HG02885 (cell line): ENCODE measurements around the gene TOB1.
A peak's percentile ranks its signal among the peaks of the same experiment; 100 is the strongest.

Source experiments
- ATAC-seq: cut with Tn5 transposase; IDR thresholded peaks from one replicate; pipeline ENCODE4 v1.9.1; 2021; ENCODE audit warnings: mild to moderate bottlenecking; ENCODE audit not compliant: unreplicated experiment, poor library complexity

TOB1 gene

GRCh38 chr17:50834429-50835300 is 31.5 kb downstream of the TOB1 start:
- no peak for ATAC-seq

DNA sequence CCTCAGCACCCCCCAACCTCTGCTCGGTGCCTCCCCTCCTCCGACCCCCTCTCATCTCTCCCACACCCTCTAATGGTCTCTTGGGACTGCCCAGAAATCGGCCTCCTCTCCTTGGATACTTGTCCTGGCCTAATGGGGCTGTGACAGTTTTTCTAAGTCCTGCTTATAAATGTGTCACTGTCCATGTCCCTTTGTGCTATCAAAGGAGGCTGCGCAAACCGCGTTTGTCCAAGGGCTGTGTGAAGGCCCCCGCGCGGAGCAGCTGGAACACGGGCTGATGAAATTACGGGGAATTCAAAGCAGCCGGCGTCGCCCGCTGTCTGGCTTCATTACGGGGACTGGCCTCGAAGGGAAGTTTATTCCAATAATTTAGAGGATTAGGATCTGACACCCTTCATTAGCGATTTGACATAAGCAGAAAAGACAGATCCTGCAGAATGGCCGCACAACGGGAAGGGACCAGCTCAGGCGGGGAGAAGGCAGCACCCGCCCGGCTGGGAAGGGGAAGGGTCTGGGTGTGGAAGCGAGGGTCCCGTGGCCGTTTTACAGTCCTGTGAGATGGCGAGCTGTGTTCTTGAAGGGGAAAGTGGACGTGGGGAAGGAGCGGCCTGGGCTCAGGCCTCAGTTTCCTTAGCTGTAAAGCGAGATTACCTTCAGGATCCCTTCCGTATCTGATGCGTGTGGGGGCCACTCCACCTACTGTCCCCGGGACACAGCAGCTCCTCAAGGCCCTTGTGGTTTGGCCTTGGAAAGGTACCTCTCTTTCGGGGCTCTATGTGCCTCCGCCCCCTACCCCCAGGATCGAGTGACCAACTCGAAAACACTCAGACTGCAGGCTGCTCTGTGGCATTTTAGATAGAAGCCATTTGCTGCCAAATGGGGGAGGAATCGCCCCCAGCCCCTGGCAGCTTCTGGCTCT is 32.4 kb downstream of the TOB1 start:
- no peak for ATAC-seq

DNA sequence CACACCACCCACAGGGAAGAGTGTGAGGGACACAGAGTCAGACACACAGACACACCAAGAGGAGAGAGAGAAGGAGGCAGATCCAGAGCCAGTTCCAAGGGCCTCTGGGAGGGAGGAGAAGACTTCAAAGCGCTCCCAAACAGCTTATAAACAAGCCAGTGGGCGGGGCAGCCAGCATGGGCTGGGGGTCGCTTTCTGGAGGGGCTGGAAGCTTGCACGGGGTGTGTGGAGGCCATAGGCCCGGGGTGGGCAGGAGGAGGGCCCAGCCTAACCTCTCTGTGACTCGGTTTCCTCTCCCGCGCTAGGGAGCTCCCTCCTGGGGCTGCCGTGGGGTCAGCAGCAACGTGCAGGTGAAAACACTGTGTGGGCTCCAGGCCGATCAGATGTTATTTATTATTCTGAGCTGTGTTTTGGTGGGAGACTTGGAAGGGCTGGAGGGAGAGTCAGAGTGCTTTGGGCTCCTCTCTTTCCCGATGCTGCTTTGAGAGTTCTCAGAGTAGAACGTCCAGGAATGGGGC is 33.2 kb downstream of the TOB1 start:
- no peak for ATAC-seq

DNA sequence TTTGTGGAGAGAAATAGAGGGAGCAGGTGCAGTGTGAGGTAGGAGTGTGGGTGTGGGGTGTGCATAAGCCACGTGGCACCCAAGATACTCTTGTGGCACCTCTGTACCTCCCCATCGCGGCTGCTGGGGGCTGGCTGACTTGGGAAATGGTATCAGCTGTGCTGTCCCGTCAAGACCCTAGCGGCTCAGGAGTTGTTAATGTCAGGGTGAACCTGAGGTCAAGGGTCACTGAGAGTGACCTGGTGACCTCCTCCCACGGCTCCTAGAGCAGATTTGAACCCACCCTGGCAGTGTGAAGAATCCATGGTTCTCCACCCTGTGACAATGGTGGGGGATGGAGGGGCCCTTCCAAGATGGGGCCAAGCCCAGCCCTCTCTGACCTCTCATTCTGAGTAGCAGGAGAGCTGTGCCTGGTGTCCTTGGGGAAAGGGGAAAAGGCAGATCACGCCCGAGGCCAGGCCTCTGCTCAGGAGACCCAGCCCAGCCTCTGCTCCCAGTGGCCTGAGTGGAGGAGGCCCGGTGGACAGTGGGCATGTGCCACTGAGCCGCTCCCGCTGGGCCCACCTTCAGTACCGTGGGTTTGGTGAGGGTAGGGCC is 33.8 kb downstream of the TOB1 start:
- ATAC-seq: no peak

DNA sequence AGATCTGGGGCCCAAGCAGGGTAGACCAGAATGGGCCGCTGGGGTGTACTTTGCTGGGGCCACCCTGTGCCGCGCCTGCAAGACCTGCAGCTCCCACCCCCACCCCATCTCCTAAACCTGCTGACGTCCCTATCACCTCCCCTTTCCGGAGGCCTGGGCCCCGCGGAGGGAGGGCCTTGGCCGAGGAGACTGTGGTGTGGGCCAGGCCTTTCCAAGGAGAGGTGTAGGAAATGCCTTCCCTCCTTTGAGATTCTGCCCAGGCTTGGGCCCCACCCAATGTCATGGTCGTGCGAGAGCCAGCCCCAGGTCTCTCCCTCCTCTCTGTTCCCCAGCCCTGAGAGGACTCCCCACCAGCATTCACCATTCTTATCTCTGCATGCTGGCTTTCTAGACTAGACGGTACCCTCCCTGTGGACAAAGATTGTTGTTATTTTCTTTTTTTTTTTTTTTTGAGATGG is 34.7 kb downstream of the TOB1 start:
- no peak for ATAC-seq

GRCh38 chr17:50830994-50831393 is 35.2 kb downstream of the TOB1 start:
- no peak for ATAC-seq

- no peak for ATAC-seq
Measured at GRCh38 chr17:50830352-50830751, 35.8 kb downstream of the TOB1 start.

- no peak for ATAC-seq
Measured at GRCh38 chr17:50829332-50829731, 36.8 kb downstream of the TOB1 start.

GRCh38 chr17:50828508-50829170 is 37.5 kb downstream of the TOB1 start:
- ATAC-seq: peak; percentile 87

DNA sequence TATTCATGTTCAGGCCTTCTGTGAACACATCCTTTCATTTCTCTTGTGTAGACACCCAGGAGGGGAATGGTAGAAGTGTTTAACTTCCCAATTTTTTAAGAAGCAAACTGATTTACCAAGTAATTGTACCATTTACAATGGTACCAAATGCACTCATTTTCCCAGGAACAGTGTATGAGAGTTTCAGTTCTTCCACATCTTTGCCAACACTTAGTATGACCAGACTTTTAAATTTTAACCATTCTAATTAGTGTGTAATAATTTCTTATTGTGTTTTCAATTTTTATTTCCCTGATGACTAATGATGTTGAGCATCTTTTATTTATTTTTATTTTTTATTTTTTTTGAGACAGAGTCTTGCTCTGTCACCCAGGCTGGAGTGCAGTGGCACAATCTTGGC is 41.0 kb downstream of the TOB1 start:
- ATAC-seq: no peak

DNA sequence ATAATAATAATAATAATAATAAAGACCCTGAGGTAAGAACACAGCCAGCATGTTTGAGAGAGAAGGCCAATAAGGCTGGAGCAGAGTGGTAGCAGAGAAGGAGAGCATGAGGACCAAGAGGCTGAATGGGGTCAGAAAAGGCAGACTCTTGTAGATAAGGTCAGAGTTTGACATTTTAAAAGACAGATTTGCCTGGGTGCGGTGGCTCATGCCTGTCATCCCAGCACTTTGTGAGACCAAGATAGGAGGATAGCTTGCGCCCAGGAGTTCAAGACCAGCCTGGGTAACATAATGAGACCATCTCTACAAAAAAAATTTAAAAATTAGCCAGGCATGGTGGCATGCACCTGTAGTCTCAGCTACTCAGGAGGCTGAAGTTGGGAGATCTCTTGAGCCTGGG is 41.7 kb downstream of the TOB1 start:
- ATAC-seq: no peak

GRCh38 chr17:50822550-50822949 is 43.6 kb downstream of the TOB1 start:
- no peak for ATAC-seq

GRCh38 chr17:50820651-50821050 is 45.5 kb downstream of the TOB1 start:
- no peak for ATAC-seq

DNA sequence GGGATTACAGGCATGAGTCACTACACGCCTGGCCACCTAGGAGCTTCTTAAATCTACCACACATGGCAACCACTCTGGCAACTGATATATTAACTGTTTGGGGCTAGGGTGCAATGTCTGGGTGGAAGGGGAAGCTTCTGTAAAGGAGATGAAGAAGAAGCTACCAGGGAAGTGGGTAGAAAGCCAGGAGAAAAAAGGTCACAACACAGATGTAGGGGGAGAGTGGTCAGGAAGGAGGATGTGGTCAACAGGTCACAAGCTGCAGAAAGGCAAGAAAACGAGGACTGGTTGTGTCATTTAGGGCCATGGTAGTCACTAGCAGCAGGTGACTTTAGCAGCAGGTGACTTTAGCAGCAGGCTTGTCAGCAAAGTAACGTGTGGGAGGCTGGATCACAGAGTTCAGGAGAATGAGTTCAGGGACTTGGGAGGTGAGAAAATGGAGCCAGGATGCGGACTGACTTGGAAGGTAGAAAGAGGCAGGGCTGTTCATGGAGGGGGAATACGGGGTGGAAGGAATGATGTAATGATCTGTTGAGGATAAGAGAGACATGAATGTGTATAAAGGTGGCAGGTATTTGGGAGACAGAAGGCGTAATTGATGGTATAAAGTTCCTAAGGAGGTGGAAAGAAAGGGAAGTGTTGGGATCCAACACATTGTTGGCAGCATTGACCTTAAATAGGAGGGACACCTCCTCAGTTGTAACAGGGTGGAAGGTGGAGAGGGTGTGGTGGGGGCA is 47.1 kb downstream of the TOB1 start:
- ATAC-seq: no peak

DNA sequence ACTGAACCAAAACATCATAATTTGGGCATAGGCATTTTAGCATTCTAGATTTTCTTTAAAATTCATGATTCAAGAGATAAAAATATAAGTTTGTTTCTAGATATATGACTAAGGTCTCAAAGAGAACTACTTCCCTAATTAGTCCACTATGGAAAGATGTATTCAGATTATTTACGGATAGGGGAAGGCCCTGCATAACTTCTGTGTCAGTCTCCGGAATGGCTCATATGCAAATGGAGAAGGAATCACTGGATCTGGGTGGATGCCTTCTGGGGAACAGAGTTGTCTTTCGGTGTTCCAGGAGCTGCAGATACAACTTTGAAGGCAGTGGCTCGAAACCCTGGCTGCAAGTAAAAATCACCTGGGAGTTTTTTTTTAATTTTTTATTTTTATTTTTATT is 47.9 kb downstream of the TOB1 start:
- ATAC-seq: no peak

GRCh38 chr17:50817838-50818237 is 48.3 kb downstream of the TOB1 start:
- ATAC-seq: no peak

DNA sequence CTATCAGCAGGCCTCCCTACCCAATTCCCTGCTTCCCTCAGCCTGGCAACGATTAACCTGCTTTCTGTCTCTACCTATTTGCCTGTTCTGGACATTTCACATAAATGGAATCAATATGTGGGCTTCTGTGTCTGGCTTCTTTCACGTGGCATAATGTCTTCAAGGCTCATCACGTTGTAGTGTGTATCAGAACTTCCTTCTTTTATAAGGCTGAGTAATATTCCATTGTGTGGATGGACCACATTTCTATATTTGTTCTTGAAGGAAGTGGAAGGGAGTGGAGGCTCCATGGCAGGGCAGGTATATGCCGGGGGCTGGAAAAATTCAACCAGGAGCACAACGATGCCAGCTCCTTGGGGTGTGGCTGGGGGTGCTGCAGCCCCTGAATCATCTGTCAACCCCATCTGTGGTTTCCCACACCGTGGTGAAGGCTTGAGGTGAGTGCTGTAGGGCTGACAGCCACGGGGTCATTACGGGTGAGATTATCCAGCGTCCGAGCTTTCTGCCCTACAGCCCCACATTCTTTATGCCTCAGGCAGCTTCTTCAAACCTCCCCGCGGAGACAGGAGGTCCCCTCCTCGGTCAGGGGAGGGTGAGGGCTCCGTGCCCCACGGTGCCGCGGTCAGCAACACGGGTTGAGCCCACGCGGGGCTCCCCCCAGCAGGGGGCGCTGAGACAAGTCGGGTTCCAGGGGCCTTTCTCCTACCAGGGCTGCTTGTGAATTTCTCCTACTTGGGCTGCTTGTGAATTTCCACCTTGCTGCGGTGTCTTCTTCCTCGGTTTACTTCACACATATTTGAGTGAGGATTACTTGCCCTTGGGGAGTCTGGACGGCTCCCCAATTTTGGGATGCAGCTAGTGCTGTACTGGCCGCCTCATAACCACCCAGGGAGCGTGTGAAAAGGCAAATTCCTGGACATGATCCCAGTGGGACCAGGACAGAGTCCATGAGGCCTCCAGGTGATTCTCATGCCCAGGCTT is 49.1 kb downstream of the TOB1 start:
- no peak for ATAC-seq

DNA sequence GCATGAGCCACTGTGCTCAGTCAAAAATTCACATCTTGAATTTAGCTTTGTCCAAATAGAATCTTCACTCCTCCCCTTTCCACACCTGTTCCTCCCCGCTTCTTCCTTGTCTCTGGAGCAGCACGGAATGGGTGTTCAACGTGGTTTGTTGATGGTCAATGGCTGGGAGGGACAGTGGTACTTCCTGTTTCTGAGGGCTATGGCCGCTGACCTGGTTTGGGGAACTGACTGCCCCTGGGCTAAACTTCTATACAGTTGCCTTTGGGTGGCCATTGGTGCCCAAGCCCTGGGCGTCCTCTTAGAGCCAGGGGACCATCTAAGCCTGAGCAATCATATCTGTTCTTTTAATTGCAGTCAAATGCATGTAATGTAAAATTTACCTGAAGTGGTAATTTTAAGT is 49.9 kb downstream of the TOB1 start:
- no peak for ATAC-seq
